Measurements from ENCODE around the gene ADAMTSL1. TPM values are rescaled to one million over a fixed set of nuclear protein-coding genes. Genes with fewer than 3 reads are reported as not detected.

The ADAMTSL1 gene
- total RNA-seq, result 7.3 TPM

DNA sequence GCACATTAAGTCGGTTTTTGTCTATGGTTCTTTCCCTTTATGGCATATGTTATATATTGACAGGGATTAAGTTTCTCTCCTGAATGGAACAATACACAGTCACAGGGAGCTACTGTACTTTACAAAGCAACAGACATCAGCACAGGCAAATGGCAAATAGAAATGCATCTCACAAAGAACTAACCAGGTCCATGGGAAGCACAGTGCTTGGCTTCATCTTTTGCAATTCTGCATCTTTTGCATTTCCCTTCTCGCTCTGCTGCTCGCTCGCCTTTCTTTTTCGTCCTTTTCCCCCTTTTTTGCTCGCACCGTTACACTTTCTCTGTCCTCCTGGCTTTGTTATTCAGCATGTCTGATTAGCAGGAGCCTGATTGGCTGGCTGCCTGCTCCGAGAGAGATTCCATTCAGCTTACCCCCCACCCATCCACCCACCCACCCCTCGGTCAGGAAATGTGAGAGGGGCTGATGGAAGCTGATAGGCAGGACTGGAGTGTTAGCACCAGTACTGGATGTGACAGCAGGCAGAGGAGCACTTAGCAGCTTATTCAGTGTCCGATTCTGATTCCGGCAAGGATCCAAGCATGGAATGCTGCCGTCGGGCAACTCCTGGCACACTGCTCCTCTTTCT lies at the start of gene ADAMTSL1:
Gene ADAMTSL1, plus strand, starts transcription at position 502 of the 628 bp plus-strand sequence. Its CDS starts 80 bp downstream, at position 582.
- DNase-seq, result peak; percentile 57

GRCh38 chr9:18427691-18428090 lies 46.3 kb upstream of the ADAMTSL1 start:
- no peak for DNase-seq

GRCh38 chr9:18428661-18429060 lies 45.3 kb upstream of the ADAMTSL1 start:
- no peak for DNase-seq

DNA sequence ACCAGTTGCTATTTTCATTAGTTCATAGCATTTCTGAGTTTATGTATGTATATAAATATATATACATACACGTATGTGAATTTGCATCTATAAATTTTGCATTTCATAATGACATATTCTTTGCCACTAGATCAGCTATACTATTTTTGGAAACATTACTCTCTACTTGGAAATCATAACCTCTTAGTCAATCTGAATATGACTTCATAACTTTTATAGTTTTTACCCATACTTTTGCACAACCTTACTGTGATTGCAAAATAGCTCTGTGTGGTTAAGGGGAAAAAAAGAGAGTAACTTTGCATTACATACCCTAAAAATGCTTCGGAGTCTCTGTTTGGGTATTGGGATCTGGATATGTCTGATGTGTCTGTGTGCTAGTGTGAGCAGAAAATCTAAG lies 44.9 kb upstream of the ADAMTSL1 start:
- no peak for DNase-seq

GRCh38 chr9:18433620-18434019 lies 40.3 kb upstream of the ADAMTSL1 start:
- DNase-seq, result no peak

DNA sequence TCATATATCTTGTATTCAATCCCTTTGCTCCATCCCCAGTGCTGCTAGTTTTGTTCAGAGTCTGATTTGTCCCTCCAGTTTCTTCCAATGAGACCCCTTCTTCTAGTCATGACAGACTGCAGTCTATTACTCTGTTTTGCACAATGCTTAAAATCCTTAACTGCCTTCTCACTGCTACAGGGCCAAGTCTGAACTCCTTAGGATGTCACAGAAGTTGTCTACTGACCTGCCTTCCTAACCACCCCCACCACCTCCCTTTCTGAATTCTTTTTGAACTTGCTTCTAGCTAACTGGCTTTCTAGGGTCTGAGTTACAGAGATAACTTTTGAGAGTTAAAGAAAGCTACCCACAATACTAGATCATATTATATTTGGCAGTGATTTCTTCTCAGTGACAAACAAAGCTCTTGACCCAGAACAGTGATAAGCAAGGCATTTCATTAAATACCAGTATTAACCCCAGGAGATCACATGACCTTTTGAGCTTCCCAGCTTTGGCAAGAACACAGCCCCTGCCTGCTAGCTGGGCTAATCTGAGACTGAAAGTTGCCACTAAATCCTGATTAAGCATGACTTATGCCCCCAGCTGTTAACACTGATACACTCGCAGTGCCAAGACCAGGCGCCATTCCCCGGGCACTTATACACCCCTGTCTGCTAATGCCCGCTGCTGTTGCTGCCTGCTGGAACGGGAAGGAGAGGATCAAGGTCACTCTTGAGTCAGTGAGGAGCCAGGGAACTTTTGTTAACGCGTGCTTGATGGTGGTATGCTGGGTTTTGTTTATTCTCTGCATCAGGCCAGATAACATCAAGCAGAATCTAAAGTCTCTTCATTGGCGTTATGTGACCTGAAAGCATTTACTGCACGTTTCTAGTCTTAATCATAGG lies 36.4 kb upstream of the ADAMTSL1 start:
- DNase-seq, result no peak

DNA sequence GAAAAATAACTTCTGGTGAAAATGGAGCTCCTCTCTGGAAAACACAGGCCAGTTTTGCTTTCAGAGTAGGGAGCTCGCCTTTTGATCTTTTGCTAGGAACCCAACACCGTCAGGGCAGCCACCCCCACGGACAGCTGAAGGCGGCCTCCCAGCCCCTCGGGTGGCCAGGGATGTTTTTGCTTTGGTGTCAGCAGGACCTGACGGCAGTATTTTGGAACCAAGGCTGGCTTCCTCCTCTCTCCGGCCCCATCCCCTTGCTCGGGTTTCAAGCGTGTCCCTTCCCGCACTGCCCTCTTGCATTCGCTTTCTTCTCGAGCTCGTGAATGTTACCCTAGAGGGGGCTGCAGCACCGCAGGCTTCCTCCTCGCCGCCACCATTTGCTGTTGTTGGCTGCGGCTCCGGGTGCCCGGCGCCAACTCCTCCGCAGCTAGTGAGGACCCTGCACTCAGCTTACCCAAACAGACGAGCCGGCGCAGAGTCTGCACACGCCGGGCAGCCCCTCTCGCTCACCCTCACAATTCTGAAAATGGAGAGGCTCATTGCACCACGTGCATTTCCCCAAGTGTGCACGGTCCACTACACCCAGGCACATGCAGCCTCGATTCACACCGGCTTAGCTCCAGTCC lies 35.5 kb upstream of the ADAMTSL1 start:
- peak; percentile 12 for DNase-seq

GRCh38 chr9:18438951-18439350 lies 35.0 kb upstream of the ADAMTSL1 start:
- no peak for DNase-seq

- DNase-seq, result no peak
These were observed 32.7 kb upstream of the ADAMTSL1 start for GRCh38 chr9:18441261-18441660.

- DNase-seq, result peak; percentile 36
These were observed 31.1 kb upstream of the ADAMTSL1 start for GRCh38 chr9:18442629-18443491.

GRCh38 chr9:18447131-18447530 lies 26.8 kb upstream of the ADAMTSL1 start:
- no peak for DNase-seq

DNA sequence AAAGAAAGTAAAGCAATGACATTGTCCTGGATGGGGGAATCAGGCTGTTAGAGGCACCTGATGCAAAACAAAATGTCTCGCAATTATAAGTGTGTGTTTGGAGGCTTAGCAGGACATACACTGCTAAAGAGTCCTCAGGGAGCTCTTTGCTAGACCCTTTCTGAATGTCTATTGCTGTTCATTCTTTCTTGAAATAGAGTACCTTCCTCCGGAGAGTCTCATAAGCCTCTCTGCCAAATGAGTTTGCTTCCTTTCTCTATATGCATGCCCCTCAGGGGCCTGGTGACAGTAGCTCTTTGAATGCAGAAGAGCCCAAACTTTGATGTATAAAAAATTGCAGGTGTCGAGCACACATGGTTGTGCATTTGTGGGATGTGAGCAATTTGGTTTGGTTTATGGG lies 26.4 kb upstream of the ADAMTSL1 start:
- no peak for DNase-seq

DNA sequence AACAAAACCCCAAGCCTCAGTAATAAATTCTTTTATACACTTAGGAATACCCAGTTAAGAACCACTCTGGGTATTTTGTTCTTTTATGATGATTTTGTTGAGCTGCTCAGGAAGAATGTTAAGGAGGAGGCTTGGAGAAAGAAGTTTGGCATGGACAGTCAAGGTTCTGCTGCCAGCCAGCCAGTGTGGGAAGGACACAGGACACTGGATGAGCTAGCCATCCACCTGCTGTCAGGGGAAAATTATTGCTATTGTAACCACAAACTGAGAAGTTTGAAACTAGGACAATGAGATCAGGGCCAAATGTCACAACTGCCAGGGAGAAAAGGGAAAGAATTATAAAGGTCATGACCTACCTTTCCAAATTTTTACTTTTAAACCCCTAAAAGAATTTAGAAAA lies 25.9 kb upstream of the ADAMTSL1 start:
- no peak for DNase-seq

DNA sequence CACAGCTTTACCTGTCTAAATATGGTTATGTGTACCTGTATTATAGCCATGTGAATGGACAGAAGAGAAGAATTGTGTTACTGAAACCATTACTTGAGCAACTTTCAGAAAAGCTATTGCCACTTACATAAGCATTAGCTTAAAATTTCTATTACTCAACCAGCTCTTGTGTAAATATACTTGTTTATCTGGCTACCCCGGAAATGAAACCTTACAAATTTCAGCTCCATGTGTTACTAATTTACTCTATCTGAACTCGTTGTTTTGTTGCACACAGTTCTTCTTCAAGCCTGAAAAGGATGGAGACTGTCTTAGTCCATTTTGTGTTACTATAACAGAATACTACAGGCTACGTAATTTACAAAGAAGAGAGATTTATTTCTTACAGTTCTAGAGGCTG lies 22.5 kb upstream of the ADAMTSL1 start:
- DNase-seq, result no peak

- DNase-seq, result no peak
These were observed 21.7 kb upstream of the ADAMTSL1 start for GRCh38 chr9:18452276-18452675.

- no peak for DNase-seq
These were observed 17.2 kb upstream of the ADAMTSL1 start for GRCh38 chr9:18456624-18457237.

GRCh38 chr9:18457510-18457909 lies 16.4 kb upstream of the ADAMTSL1 start:
- no peak for DNase-seq

GRCh38 chr9:18459962-18460584 lies 13.9 kb upstream of the ADAMTSL1 start:
- DNase-seq, result no peak

- no peak for DNase-seq
These were observed 12.5 kb upstream of the ADAMTSL1 start for GRCh38 chr9:18461496-18461895.

- DNase-seq, result no peak
These were observed 10.0 kb upstream of the ADAMTSL1 start for GRCh38 chr9:18463991-18464390.

DNA sequence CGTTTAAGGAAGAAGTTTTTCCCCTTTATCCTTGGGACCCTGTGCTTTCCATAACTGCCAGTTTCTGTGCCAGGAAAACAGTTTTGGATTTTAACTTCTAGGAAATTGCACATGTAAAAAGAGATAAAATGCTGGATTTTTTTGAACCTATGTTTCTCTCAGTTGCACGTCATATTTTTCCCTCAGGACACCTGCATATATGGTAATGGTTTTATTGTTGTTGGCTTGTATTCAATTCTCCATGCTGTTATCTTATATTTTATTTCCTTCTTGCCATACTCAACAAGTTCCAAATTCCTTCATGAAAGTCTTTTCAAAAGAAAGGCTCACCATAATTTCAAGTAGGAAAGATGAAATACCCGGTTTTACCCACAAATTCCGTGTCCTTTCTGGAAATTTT lies 7.9 kb upstream of the ADAMTSL1 start:
- no peak for DNase-seq

Data from occipital lobe (tissue), 2 donors.